ENCODE results near the gene KIAA1328. TPM values are rescaled to one million over a fixed set of nuclear protein-coding genes. Genes with fewer than 3 reads are reported as not detected.

KIAA1328 gene
- total RNA-seq, 2 donors from 2014 or later: 14.4 to 22.7 TPM

- Histone ChIP-seq H3K36me3 (no peaks in the 10 kb centered on the region), H3K9me3 (no peaks in the 10 kb centered on the region), H3K4me3 (no peak overlapping the region), H3K27me3 (replicated peaks; ENCODE audit: insufficient read depth) (no peaks in the 10 kb centered on the region), H3K27ac (no peak overlapping the region), H3K4me1 (ENCODE audit: control insufficient read depth in 1 of 2, low read depth in 2 of 2) (peaks cover 0 to 7% of the 10 kb centered on the region in 2 donors)
- TF ChIP-seq, protein P1, sequence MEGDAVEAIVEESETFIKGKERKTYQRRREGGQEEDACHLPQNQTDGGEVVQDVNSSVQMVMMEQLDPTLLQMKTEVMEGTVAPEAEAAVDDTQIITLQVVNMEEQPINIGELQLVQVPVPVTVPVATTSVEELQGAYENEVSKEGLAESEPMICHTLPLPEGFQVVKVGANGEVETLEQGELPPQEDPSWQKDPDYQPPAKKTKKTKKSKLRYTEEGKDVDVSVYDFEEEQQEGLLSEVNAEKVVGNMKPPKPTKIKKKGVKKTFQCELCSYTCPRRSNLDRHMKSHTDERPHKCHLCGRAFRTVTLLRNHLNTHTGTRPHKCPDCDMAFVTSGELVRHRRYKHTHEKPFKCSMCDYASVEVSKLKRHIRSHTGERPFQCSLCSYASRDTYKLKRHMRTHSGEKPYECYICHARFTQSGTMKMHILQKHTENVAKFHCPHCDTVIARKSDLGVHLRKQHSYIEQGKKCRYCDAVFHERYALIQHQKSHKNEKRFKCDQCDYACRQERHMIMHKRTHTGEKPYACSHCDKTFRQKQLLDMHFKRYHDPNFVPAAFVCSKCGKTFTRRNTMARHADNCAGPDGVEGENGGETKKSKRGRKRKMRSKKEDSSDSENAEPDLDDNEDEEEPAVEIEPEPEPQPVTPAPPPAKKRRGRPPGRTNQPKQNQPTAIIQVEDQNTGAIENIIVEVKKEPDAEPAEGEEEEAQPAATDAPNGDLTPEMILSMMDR (IDR thresholded peaks at IDR 0.05): no peak
- DNase-seq (ENCODE audit: low spot score) (no peak), ATAC-seq (ENCODE audit: insufficient number of reproducible peaks, low FRiP score, low read depth) (no peak)
Observed at GRCh38 chr18:37252342-37252741, 423.4 kb downstream of the KIAA1328 start.

DNA sequence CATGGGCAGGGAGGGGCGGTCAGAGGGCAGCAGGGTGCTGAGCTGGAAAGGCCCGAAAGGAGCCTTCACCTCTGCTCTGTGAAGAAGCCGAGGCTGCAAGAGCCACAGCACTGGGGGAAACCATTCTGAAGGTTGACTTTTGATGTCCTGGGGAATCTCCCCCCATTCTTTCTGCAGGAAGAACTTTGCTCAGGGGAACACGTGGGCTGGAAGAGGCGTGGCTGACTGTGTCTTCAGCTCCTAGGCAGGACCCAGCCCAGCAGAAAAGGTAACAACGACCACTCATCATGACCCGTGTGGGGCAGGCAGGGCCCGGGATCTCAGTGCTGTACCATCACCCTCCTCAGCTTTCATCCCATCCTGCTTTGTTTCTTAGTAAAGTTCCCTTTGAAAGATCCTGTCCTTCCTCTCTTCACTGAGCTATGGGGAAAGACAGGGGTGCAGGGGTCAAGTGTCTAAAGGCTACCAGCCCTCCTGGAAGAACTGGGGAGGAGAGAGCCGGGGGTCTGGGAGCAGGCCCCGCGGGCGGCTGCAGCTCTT lies 424.0 kb downstream of the KIAA1328 start:
- H3K4me3 ChIP-seq: no peak overlapping the region
- TF ChIP-seq, protein P1 (IDR thresholded peaks at IDR 0.05): no peak
- no peak overlapping the region for H3K27ac ChIP-seq
- H3K27me3 ChIP-seq (replicated peaks; ENCODE audit: insufficient read depth): no peaks in the 10 kb centered on the region
- H3K36me3 ChIP-seq: no peaks in the 10 kb centered on the region
- DNase-seq (ENCODE audit: low spot score): no peak
- no peak for ATAC-seq (ENCODE audit: insufficient number of reproducible peaks, low FRiP score, low read depth)
- H3K9me3 ChIP-seq: no peaks in the 10 kb centered on the region
- H3K4me1 ChIP-seq (ENCODE audit: control insufficient read depth in 1 of 2, low read depth in 2 of 2): peaks cover 0 to 7% of the 10 kb centered on the region in 2 donors

- no peaks in the 10 kb centered on the region for H3K27me3 ChIP-seq (replicated peaks; ENCODE audit: insufficient read depth)
- peak overlapping the region; percentile 53 for H3K4me3 ChIP-seq
- TF ChIP-seq, protein P1 (IDR thresholded peaks at IDR 0.05): no peak
- ATAC-seq (ENCODE audit: insufficient number of reproducible peaks, low FRiP score, low read depth) (no peak), DNase-seq (ENCODE audit: low spot score) (no peak)
- no peaks in the 10 kb centered on the region for H3K36me3 ChIP-seq
- no peak overlapping the region for H3K27ac ChIP-seq
- peaks cover 0 to 7% of the 10 kb centered on the region in 2 donors for H3K4me1 ChIP-seq (ENCODE audit: control insufficient read depth in 1 of 2, low read depth in 2 of 2)
- H3K9me3 ChIP-seq: no peaks in the 10 kb centered on the region
Observed at GRCh38 chr18:37253394-37254235, 424.7 kb downstream of the KIAA1328 start.

GRCh38 chr18:37254236-37254754 lies 425.4 kb downstream of the KIAA1328 start:
- TF ChIP-seq, protein P1 (IDR thresholded peaks at IDR 0.05): no peak
- Histone ChIP-seq H3K4me3 (peak overlapping the region; percentile 53), H3K27me3 (replicated peaks; ENCODE audit: insufficient read depth) (no peaks in the 10 kb centered on the region), H3K27ac (no peak overlapping the region), H3K9me3 (no peaks in the 10 kb centered on the region), H3K4me1 (ENCODE audit: control insufficient read depth in 1 of 2, low read depth in 2 of 2) (peaks cover 0 to 7% of the 10 kb centered on the region in 2 donors), H3K36me3 (no peaks in the 10 kb centered on the region)
- DNase-seq (ENCODE audit: low spot score) (no peak), ATAC-seq (ENCODE audit: insufficient number of reproducible peaks, low FRiP score, low read depth) (no peak)

GRCh38 chr18:37254973-37255372 lies 426.0 kb downstream of the KIAA1328 start:
- TF ChIP-seq, protein P1 (IDR thresholded peaks at IDR 0.05): no peak
- no peak for DNase-seq (ENCODE audit: low spot score)
- Histone ChIP-seq H3K9me3 (no peaks in the 10 kb centered on the region), H3K27me3 (replicated peaks; ENCODE audit: insufficient read depth) (no peaks in the 10 kb centered on the region), H3K27ac (no peak overlapping the region), H3K4me3 (no peak overlapping the region), H3K4me1 (ENCODE audit: control insufficient read depth in 1 of 2, low read depth in 2 of 2) (peaks cover 0 to 7% of the 10 kb centered on the region in 2 donors), H3K36me3 (no peaks in the 10 kb centered on the region)
- ATAC-seq (ENCODE audit: insufficient number of reproducible peaks, low FRiP score, low read depth): no peak
